ENCODE data around the gene RSAD2. TPM values are rescaled to one million over a fixed set of nuclear protein-coding genes. Genes with fewer than 3 reads are reported as not detected.

The RSAD2 gene
- polyA plus RNA-seq, 2 of the 4 experiments (the other 2 are of a cell fraction) = 0.03 to 0.06 TPM

DNA sequence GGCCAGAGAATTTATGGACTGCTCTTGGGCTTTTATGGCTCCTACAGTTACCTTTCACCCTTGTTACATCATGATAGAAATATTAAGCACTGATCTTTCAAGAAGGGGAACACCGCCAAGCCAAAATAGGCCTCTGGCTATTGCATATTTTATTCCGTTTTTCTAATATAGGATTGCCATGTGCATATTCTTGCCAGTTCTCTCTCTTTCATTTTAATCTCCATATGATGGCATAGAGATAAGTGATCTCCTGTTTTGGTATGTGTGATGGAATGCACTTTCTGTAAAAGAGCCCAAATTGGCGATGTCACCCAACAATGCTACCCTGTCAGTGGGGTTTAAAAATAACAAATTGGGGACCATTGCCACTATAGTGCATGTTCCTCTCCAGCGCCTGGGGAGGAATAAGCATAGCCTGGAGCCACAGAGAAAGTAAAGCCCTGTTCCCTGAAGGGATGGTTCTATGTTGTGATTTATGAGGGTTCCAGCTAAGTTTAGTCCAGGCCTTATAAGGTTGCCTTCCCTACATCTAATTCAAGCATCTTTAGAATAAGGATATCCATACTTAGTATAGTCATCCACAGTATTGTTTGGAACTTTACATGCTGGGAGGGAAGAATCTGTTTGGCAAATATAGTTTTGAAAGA, 38.8 kb upstream of the RSAD2 start (continued):
- no peak for TF ChIP-seq CHD2 (IDR thresholded peaks at IDR 0.05; ENCODE audit: low read length, partially characterized antibody)
- TF ChIP-seq EP300 (IDR thresholded peaks at IDR 0.05) = no peak
- TF ChIP-seq MAZ (IDR thresholded peaks at IDR 0.05; ENCODE audit: borderline replicate concordance, low read depth, low read length) = no peak
- no peak for TF ChIP-seq PHF8 (IDR thresholded peaks at IDR 0.05; ENCODE audit: borderline replicate concordance, low read depth)
- TF ChIP-seq HDAC2 (IDR thresholded peaks at IDR 0.05) = no peak

DNA sequence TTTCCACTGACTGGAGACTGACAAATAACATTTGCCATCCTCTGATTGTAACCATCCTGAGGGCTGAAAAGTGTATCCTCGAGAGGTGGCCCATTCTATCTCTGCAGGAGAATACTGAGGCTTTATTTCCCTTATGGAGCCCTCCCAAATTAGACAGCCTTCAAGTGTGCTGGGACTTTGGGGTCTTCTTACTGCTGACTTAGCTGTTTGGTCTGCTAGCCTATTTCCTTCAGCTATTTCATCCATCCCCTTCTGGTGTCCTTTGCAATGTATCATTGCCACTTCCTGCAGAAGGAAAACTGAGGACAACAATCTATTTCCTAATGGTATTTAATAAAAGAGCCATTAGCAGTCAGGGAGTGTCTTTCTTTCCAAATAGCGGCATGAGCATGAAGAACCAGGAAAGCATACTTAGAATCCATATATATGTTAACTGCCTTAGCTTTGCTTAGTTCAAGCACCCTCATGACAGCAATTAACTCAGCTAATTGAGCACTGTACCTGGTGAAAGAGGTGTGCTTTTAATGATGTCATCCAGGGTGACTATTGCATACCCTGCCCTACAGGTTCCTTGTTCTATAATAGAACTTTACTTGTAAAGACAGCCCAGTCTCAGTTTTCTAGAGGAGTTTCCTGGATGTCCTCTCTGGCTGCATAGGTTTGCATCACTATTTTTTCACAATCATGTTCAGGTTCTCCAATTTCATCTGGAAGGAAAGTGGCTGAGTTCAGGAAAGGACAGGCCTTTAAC, 35.9 kb upstream of the RSAD2 start:
- Histone ChIP-seq H3K4me3 (no peak overlapping the region), H3K4me1 (no peaks in the 10 kb centered on the region), H3K9me3 (peaks cover 23% of the 10 kb centered on the region; the same call in 2 of the 3 replicates), H3K27ac (no peak overlapping the region), H3K4me2 (no peak overlapping the region)
- TF ChIP-seq NPAS2 (CRISPR knock-in tag; IDR thresholded peaks at IDR 0.05; ENCODE audit: borderline replicate concordance) (no peak), MAFK (IDR thresholded peaks at IDR 0.05; ENCODE audit: partially characterized antibody) (peak; percentile 27), ESRRA (IDR thresholded peaks at IDR 0.05; ENCODE audit: borderline replicate concordance, low read length) (no peak)
- DNase-seq (ENCODE audit: low read depth in 1 of 2, low spot score in 1 of 2) = no peak
- ChIA-PET CTCF (interaction anchor here (1.1 kb wide), 1 partner anchor 55 kb away, joined by 3 read pairs; no protein-coding TSS in a partner anchor), POLR2A (no interaction called here)
- WGBS (ENCODE audit: missing lambda C conversion rate) = 2% methylated on average over 2 of the region's 2 CpGs
- no peak for ATAC-seq
- FAIRE-seq = no peak

DNA sequence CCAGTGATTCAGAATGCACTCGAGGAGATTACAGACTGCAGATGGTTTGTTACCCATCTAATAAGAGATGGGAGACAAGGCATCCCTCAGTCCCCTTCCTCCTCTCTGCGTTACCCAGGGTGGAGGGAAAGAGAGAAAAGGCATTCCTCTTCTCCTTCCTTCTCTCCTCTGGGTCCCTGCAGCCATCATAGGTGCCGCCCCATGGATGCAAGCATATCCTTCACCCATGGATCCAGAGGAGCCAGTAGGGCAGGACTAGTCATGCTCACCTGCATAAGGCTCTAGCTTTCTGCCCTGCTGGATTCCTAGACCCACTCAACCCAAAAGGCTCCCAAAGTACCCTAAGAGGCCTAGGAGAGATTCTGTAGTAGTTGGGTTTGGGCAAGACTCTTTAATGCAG, 32.3 kb upstream of the RSAD2 start:
- WGBS (ENCODE audit: missing lambda C conversion rate) = 10% methylated on average over 3 of the region's 3 CpGs
- Histone ChIP-seq H3K4me1 (no peaks in the 10 kb centered on the region), H3K4me2 (no peak overlapping the region), H3K4me3 (no peak overlapping the region), H3K27ac (no peak overlapping the region), H3K9me3 (peaks cover 23% of the 10 kb centered on the region; the same call in 2 of the 3 replicates)
- ATAC-seq = no peak
- TF ChIP-seq ZSCAN20 (CRISPR knock-in tag; IDR thresholded peaks at IDR 0.05) = no peak
- DNase-seq (ENCODE audit: low read depth in 1 of 2, low spot score in 1 of 2) = peak in 1 of 2 experiments; percentile 35
- CTCF ChIA-PET = interaction anchor here (1.3 to 3.3 kb wide), 2 partner anchors 21 to 199 kb away, joined by 3 to 15 read pairs; partner anchors contain the start of gene CMPK2
- FAIRE-seq = no peak
- POLR2A ChIA-PET = no interaction called here

DNA sequence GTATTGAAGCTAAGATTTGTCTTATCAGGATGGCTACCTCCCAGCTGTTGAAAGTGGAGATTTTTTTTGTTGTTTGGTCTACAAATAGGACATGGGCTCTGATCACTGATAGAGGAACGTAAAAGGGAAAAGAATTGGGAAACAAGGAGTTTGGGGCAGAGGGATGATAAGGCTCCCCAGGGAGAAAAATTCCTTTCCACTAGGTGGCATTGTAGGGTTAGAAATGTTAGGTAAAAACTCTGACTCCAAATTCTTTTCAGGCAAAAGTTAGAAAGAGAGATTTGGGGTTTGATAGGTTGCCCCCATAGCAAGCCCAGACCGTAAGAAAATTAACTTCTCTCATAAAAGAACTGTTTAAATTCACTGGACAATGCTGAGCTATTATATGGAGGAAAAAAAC, 31.7 kb upstream of the RSAD2 start:
- TF ChIP-seq, protein P1, sequence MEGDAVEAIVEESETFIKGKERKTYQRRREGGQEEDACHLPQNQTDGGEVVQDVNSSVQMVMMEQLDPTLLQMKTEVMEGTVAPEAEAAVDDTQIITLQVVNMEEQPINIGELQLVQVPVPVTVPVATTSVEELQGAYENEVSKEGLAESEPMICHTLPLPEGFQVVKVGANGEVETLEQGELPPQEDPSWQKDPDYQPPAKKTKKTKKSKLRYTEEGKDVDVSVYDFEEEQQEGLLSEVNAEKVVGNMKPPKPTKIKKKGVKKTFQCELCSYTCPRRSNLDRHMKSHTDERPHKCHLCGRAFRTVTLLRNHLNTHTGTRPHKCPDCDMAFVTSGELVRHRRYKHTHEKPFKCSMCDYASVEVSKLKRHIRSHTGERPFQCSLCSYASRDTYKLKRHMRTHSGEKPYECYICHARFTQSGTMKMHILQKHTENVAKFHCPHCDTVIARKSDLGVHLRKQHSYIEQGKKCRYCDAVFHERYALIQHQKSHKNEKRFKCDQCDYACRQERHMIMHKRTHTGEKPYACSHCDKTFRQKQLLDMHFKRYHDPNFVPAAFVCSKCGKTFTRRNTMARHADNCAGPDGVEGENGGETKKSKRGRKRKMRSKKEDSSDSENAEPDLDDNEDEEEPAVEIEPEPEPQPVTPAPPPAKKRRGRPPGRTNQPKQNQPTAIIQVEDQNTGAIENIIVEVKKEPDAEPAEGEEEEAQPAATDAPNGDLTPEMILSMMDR (IDR thresholded peaks at IDR 0.05) = peak; percentile 43
- TF ChIP-seq NR3C1 (IDR thresholded peaks at IDR 0.05) (no peak), RAD21 (conservative IDR thresholded peaks at IDR 0.05 in 1 of 2, IDR thresholded peaks at IDR 0.05 in 1 of 2) (peak; percentile 51 to 58)
- Histone ChIP-seq H3K4me1 (no peaks in the 10 kb centered on the region), H3K27ac (no peak overlapping the region), H3K4me2 (no peak overlapping the region), H3K9me3 (peaks cover 23% of the 10 kb centered on the region; the same call in 2 of the 3 replicates), H3K4me3 (no peak overlapping the region)
- CTCF ChIA-PET = interaction anchor here (0.7 to 3.3 kb wide), 4 partner anchors 14 to 198 kb away, joined by 3 to 15 read pairs (median 3); partner anchors contain the start of gene CMPK2
- 5% methylated on average over 2 of the region's 2 CpGs for WGBS (ENCODE audit: missing lambda C conversion rate)
- ATAC-seq (peak in 1 of 2 experiments; percentile 52; a peak in 1 of 6 replicates), DNase-seq (ENCODE audit: low read depth in 1 of 2, low spot score in 1 of 2) (no peak), FAIRE-seq (no peak)
- POLR2A ChIA-PET = no interaction called here

DNA sequence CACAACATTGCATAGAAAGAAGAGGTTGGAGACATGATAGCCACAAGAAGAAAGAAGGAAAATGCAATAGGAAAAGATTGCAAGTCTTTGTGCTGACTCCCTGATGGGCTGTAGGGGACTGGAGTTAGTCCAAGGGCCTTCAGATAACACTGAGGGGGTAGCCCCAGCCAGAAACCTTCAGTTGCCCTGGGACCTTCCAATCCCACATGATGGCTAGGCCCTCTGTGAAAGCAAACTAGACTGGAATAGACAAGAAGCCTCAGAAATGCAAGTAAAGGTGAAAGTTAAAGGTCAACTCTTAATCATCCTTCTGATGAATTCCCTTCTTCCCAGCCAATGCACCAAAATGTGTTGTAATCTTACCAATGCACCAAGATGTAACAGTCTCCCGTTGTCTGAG, 31.0 kb upstream of the RSAD2 start:
- TF ChIP-seq, protein P2, sequence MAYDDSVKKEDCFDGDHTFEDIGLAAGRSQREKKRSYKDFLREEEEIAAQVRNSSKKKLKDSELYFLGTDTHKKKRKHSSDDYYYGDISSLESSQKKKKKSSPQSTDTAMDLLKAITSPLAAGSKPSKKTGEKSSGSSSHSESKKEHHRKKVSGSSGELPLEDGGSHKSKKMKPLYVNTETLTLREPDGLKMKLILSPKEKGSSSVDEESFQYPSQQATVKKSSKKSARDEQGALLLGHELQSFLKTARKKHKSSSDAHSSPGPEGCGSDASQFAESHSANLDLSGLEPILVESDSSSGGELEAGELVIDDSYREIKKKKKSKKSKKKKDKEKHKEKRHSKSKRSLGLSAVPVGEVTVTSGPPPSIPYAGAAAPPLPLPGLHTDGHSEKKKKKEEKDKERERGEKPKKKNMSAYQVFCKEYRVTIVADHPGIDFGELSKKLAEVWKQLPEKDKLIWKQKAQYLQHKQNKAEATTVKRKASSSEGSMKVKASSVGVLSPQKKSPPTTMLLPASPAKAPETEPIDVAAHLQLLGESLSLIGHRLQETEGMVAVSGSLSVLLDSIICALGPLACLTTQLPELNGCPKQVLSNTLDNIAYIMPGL (CRISPR knock-in tag; IDR thresholded peaks at IDR 0.05; ENCODE audit: borderline replicate concordance) = no peak
- TF ChIP-seq, protein P3, sequence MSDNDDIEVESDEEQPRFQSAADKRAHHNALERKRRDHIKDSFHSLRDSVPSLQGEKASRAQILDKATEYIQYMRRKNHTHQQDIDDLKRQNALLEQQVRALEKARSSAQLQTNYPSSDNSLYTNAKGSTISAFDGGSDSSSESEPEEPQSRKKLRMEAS (IDR thresholded peaks at IDR 0.05) = no peak
- TF ChIP-seq NPAS2 (CRISPR knock-in tag; IDR thresholded peaks at IDR 0.05; ENCODE audit: borderline replicate concordance) = no peak
- no peak for TF ChIP-seq SREBF2 (IDR thresholded peaks at IDR 0.05)
- TF ChIP-seq FOSB (CRISPR knock-in tag; IDR thresholded peaks at IDR 0.05) = no peak
- H3K9me3 ChIP-seq = peaks cover 23% of the 10 kb centered on the region; the same call in 2 of the 3 replicates
- FAIRE-seq (no peak), ATAC-seq (no peak), DNase-seq (ENCODE audit: low read depth in 1 of 2, low spot score in 1 of 2) (no peak)
- H3K4me3 ChIP-seq = no peak overlapping the region
- H3K27ac ChIP-seq = no peak overlapping the region
- WGBS (ENCODE audit: missing lambda C conversion rate) = 0% methylated on average over 1 of the region's 1 CpG
- ChIA-PET CTCF (interaction anchor here (0.7 to 3.3 kb wide), 7 partner anchors 11 to 197 kb away, joined by 3 to 15 read pairs (median 3); partner anchors contain the start of gene CMPK2), POLR2A (no interaction called here)
- H3K4me1 ChIP-seq = no peaks in the 10 kb centered on the region
- H3K4me2 ChIP-seq = 0 out of 3 replicates have a peak overlapping the region, but pooled peaks have one; percentile 1
